ENCODE data around the gene DDX46. TPM values are rescaled to one million over a fixed set of nuclear protein-coding genes. Genes with fewer than 3 reads are reported as not detected.

DDX46 gene
- total RNA-seq, 1 donor from 2014 or later: 37.4 TPM

GRCh38 chr5:134821841-134822240 is 63.3 kb downstream of the DDX46 start:
- H3K27ac ChIP-seq: no peak overlapping the region
- no peaks in the 10 kb centered on the region for H3K27me3 ChIP-seq
- ATAC-seq (no peak), DNase-seq (no peak)
- no peaks in the 10 kb centered on the region for H3K9me3 ChIP-seq
- TF ChIP-seq CTCF (IDR thresholded peaks at IDR 0.05): no peak
- intact Hi-C loops (cut with DNase I): no loop called here
- no peak overlapping the region for H3K4me3 ChIP-seq
- peaks cover 71% of the 10 kb centered on the region for H3K36me3 ChIP-seq
- H3K4me1 ChIP-seq: no peaks in the 10 kb centered on the region

GRCh38 chr5:134824681-134825080 is 66.1 kb downstream of the DDX46 start:
- Histone ChIP-seq H3K27me3 (no peaks in the 10 kb centered on the region), H3K4me3 (no peak overlapping the region), H3K27ac (no peak overlapping the region), H3K36me3 (peaks cover 74% of the 10 kb centered on the region), H3K4me1 (no peaks in the 10 kb centered on the region), H3K9me3 (no peaks in the 10 kb centered on the region)
- TF ChIP-seq CTCF (IDR thresholded peaks at IDR 0.05): no peak
- intact Hi-C loops (cut with DNase I): no loop called here
- no peak for DNase-seq
- no peak for ATAC-seq

GRCh38 chr5:134825212-134825611 is 66.6 kb downstream of the DDX46 start:
- no peaks in the 10 kb centered on the region for H3K27me3 ChIP-seq
- peaks cover 70% of the 10 kb centered on the region for H3K36me3 ChIP-seq
- H3K9me3 ChIP-seq: no peaks in the 10 kb centered on the region
- ATAC-seq: no peak
- H3K27ac ChIP-seq: no peak overlapping the region
- no peak for TF ChIP-seq CTCF (IDR thresholded peaks at IDR 0.05)
- H3K4me1 ChIP-seq: no peaks in the 10 kb centered on the region
- no peak overlapping the region for H3K4me3 ChIP-seq
- no peak for DNase-seq
- intact Hi-C loops (cut with DNase I): no loop called here

- Histone ChIP-seq H3K4me1 (peaks cover 6% of the 10 kb centered on the region), H3K9me3 (no peaks in the 10 kb centered on the region), H3K36me3 (peaks cover 30% of the 10 kb centered on the region), H3K27ac (peak overlapping the region; percentile 27), H3K27me3 (no peaks in the 10 kb centered on the region), H3K4me3 (no peak overlapping the region)
- intact Hi-C loops (cut with DNase I): no loop called here
- ATAC-seq (peak; percentile 72), DNase-seq (no peak)
- no peak for TF ChIP-seq CTCF (IDR thresholded peaks at IDR 0.05)
Observed at GRCh38 chr5:134833340-134834032, 74.9 kb downstream of the DDX46 start.

- H3K36me3 ChIP-seq: peaks cover 17% of the 10 kb centered on the region
- DNase-seq (no peak), ATAC-seq (no peak)
- no peak for TF ChIP-seq CTCF (IDR thresholded peaks at IDR 0.05)
- H3K9me3 ChIP-seq: no peaks in the 10 kb centered on the region
- peaks cover 6% of the 10 kb centered on the region for H3K4me1 ChIP-seq
- H3K27me3 ChIP-seq: no peaks in the 10 kb centered on the region
- no peak overlapping the region for H3K4me3 ChIP-seq
- no peak overlapping the region for H3K27ac ChIP-seq
- intact Hi-C loops (cut with DNase I): no loop called here
Observed at GRCh38 chr5:134835623-134836022, 77.0 kb downstream of the DDX46 start.
